Effector memory CD8-positive, alpha-beta T cell (primary cell): ENCODE measurements around the gene AGAP1.
A peak's percentile ranks its signal among the peaks of the same experiment; 100 is the strongest.

ENCODE experiments used
- ATAC-seq: fragments of 150-1000 bp; cut with Tn5 transposase; replicated peaks from 2 replicates; pipeline ENCODE4 v1.10.0; 2021; ENCODE audit warnings: mild to moderate bottlenecking, moderate library complexity
- DNase-seq, 3 experiments: peaks; one replicate each; pipeline ENCODE4 v3.0.0; 2021
- H3K27ac Mint-ChIP-seq, 2 donors: one replicate each; pipeline ENCODE4 v1.8.0; 2022; ENCODE audit warnings: mild to moderate bottlenecking in 2 of 2, mixed read lengths in 2 of 2, moderate library complexity in 2 of 2
- H3K27me3 Mint-ChIP-seq, 2 donors: one replicate each; pipeline ENCODE4 v1.8.0; 2022; ENCODE audit warnings: mixed read lengths in 2 of 2
- H3K36me3 Mint-ChIP-seq: one replicate; pipeline ENCODE4 v1.8.0; 2022; ENCODE audit warnings: mild to moderate bottlenecking, moderate library complexity, mixed read lengths; ENCODE audit not compliant: insufficient read depth
- H3K4me1 Mint-ChIP-seq, 2 donors: one replicate each; pipeline ENCODE4 v1.8.0; 2022; ENCODE audit warnings: low read depth in 2 of 2, mixed read lengths in 2 of 2
- H3K4me3 Mint-ChIP-seq, 2 donors: one replicate each; pipeline ENCODE4 v1.8.0; 2022; ENCODE audit warnings: mild to moderate bottlenecking in 2 of 2, mixed read lengths in 2 of 2, moderate library complexity in 2 of 2
- H3K9me3 Mint-ChIP-seq, 2 donors: one replicate each; pipeline ENCODE4 v1.8.0; 2022; ENCODE audit warnings: mixed read lengths in 2 of 2

Gene AGAP1

GRCh38 chr2:236180831-236181453 lies 687.1 kb downstream of the AGAP1 start:
- peaks cover 0 to 8% of the 10 kb centered on the region in 2 donors for H3K4me1 Mint-ChIP-seq
- peak in 1 of 3 experiments; percentile 25 for DNase-seq
- H3K27me3 Mint-ChIP-seq: peaks cover 65 to 94% of the 10 kb centered on the region in 2 donors
- H3K27ac Mint-ChIP-seq: no peak overlapping the region
- H3K36me3 Mint-ChIP-seq: peaks cover 12% of the 10 kb centered on the region
- no peak overlapping the region for H3K4me3 Mint-ChIP-seq
- H3K9me3 Mint-ChIP-seq: no peaks in the 10 kb centered on the region
- ATAC-seq: no peak
